Esophagus muscularis mucosa (tissue), 4 donors: ENCODE results near the gene TRMT61B.

ENCODE experiments used
- CTCF ChIP-seq, 3 experiments: fragments of 200-600 bp in 2 of 3; fragments of 450-650 bp in 1 of 3; sonication (generic) in 2 of 3; IDR thresholded peaks; one replicate each; pipeline ENCODE4 v1.5.1; 2017 to 2019; ENCODE audit warnings: antibody characterized with exemption in 3 of 3, mild to moderate bottlenecking in 2 of 3, moderate library complexity in 1 of 3
- EP300 ChIP-seq: sonication (generic); formaldehyde crosslinking; IDR thresholded peaks from one replicate; pipeline ENCODE4 v1.6.1; 2017; ENCODE audit warnings: antibody characterized with exemption
- POLR2A ChIP-seq: fragments of 450-650 bp; IDR thresholded peaks from one replicate; pipeline ENCODE4 v1.6.1; 2017; ENCODE audit warnings: antibody characterized with exemption, moderate library complexity, mild to moderate bottlenecking, low read depth
- POLR2AphosphoS5 ChIP-seq, 2 donors: sonication (generic); formaldehyde crosslinking; IDR thresholded peaks; one replicate each; pipeline ENCODE4 v1.6.1; 2017; ENCODE audit warnings: antibody characterized with exemption in 2 of 2

GRCh38 chr2:28902584-28902983, 32.5 kb upstream of the TRMT61B start:
- TF ChIP-seq POLR2A, result no peak
- TF ChIP-seq CTCF (IDR thresholded peaks at IDR 0.05), result no peak
- TF ChIP-seq POLR2AphosphoS5 (IDR thresholded peaks at IDR 0.05), result no peak
- TF ChIP-seq EP300, result no peak
